Peyer's patch (tissue), 4 donors: ENCODE data around the gene MARS2. TPM values are rescaled to one million over a fixed set of nuclear protein-coding genes. Genes with fewer than 3 reads are reported as not detected.
A peak's percentile ranks its signal among the peaks of the same experiment; 100 is the strongest.
"Not testable (repeated sequence)": the region's sequence is repeated elsewhere in the genome, so short reads cannot be mapped to it uniquely, and the experiment has no call there.

Experiments used
- DNase-seq, 3 donors: peaks; one replicate each; pipeline ENCODE4 v3.0.0-alpha.2; 2017 to 2019
- H3K27ac ChIP-seq, 4 donors: fragments of 200-600 bp; sonication (generic); one replicate each; pipeline ENCODE4 v1.5.1; 2016 to 2019
- H3K27me3 ChIP-seq, 2 donors: fragments of 200-600 bp; sonication (generic); one replicate each; pipeline ENCODE4 v1.5.1; 2019
- H3K36me3 ChIP-seq, 3 donors: fragments of 200-600 bp; sonication (generic); one replicate each; pipeline ENCODE4 v1.5.1; 2016 to 2019
- H3K4me1 ChIP-seq, 4 donors: fragments of 200-600 bp; sonication (generic); one replicate each; pipeline ENCODE4 v1.5.1; 2016 to 2019
- H3K4me3 ChIP-seq, 4 donors: fragments of 200-600 bp; sonication (generic); 1 replicate in 3 of 4; 2 replicates in 1 of 4; pipeline ENCODE4 v1.5.1; 2016 to 2019; ENCODE audit warnings: mild to moderate bottlenecking in 1 of 4
- H3K9me3 ChIP-seq, 4 donors: fragments of 200-600 bp; sonication (generic); one replicate each; pipeline ENCODE4 v1.5.1; 2016 to 2019; ENCODE audit warnings: mild to moderate bottlenecking in 1 of 4
- POLR2A ChIP-seq, 2 donors: fragments of 450-650 bp; IDR thresholded peaks; one replicate each; pipeline ENCODE4 v1.5.1; 2017; ENCODE audit warnings: antibody characterized with exemption in 2 of 2, mild to moderate bottlenecking in 2 of 2, moderate library complexity in 2 of 2
- total RNA-seq, 4 donors: library from RNA; depleted of rRNA; stranded (reverse); fragments of >200 nt; gene quantifications; one replicate each; pipeline ENCODE4 v1.1.0, GENCODE V29; 2016
- TF ChIP-seq, protein P1 (sequence below), 6 experiments: fragments of 450-650 bp in 4 of 6; fragments of 200-600 bp in 2 of 6; sonication (generic) in 1 of 6; IDR thresholded peaks; one replicate each; pipeline ENCODE4 v1.5.1; 2017 to 2019; ENCODE audit warnings: antibody characterized with exemption in 6 of 6, mild to moderate bottlenecking in 3 of 6, moderate library complexity in 1 of 6

MARS2 gene
- total RNA-seq, 4 donors from 2014 or later = 5.8 to 13.4 (median 8.1) TPM

DNA sequence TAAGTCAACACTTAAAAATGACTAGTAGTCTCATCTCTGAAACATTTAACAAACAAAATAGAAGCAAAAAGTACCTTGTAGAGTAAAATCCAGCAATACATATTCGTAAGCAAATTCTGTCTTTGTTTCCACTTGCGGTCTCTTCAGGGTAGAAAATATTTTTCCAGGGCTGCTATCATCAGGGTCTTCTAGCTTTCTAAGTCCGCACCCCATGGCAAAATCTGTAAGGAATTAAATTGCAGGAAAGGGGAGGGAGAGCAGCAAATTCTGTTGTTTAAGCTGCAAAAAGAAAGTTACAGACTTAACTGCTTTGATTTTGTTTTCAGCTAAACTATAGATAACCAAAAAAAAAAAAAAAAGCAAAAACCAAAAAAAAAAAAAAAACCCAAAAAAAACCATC, 29.9 kb upstream of the MARS2 start, which contains the start of gene RFTN2:
TSS of gene RFTN2 (minus strand) at position 342 of the 400 bp plus-strand sequence. CDS start at position 213, 129 bp downstream.
- Histone ChIP-seq H3K27me3 (no peaks in the 10 kb centered on the region), H3K36me3 (no peaks in the 10 kb centered on the region), H3K9me3 (no peaks in the 10 kb centered on the region), H3K27ac (peak within 1 kb of the TSS in 3 of 4 donors; percentile 26 to 74 (median 45)), H3K4me1 (no peaks in the 10 kb centered on the region), H3K4me3 (peak within 1 kb of the TSS in 3 of 4 donors; percentile 9 to 37 (median 22))
- no peak for TF ChIP-seq POLR2A (IDR thresholded peaks at IDR 0.05)
- TF ChIP-seq, protein P1, sequence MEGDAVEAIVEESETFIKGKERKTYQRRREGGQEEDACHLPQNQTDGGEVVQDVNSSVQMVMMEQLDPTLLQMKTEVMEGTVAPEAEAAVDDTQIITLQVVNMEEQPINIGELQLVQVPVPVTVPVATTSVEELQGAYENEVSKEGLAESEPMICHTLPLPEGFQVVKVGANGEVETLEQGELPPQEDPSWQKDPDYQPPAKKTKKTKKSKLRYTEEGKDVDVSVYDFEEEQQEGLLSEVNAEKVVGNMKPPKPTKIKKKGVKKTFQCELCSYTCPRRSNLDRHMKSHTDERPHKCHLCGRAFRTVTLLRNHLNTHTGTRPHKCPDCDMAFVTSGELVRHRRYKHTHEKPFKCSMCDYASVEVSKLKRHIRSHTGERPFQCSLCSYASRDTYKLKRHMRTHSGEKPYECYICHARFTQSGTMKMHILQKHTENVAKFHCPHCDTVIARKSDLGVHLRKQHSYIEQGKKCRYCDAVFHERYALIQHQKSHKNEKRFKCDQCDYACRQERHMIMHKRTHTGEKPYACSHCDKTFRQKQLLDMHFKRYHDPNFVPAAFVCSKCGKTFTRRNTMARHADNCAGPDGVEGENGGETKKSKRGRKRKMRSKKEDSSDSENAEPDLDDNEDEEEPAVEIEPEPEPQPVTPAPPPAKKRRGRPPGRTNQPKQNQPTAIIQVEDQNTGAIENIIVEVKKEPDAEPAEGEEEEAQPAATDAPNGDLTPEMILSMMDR (IDR thresholded peaks at IDR 0.05) = no peak
- no peak for DNase-seq

DNA sequence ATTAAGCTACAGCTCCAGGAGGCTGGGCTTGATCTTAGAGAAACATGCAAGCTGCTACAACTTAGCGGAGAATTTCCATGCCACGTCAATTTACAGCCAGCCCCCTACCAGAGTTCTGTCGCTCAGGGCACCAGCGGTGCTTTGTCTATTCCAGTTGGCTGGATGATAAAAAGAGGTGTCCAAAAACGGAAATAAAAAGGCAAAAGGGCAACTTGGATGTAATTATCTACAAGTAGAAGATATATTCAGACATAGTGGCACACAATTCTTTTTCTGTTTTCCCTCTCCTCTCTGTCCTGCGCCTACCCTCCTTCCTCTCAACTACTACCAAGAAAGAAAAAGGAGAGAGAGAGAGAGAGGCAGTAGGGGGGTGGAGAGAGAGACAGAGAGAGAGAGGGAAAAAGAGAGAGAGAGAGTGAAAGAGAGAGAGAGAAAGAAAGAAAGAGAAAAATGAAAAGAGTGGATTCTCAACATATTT, 29.4 kb upstream of the MARS2 start:
- no peaks in the 10 kb centered on the region for H3K9me3 ChIP-seq
- H3K27me3 ChIP-seq = no peaks in the 10 kb centered on the region
- no peak for DNase-seq
- no peak for TF ChIP-seq POLR2A (IDR thresholded peaks at IDR 0.05)
- TF ChIP-seq, protein P1 (IDR thresholded peaks at IDR 0.05) = no peak
- H3K27ac ChIP-seq = peak overlapping the region in 3 of 4 donors; percentile 26 to 74 (median 45)
- no peaks in the 10 kb centered on the region for H3K36me3 ChIP-seq
- H3K4me3 ChIP-seq = peak overlapping the region in 2 of 4 donors; percentile 9 to 37
- no peaks in the 10 kb centered on the region for H3K4me1 ChIP-seq

DNA sequence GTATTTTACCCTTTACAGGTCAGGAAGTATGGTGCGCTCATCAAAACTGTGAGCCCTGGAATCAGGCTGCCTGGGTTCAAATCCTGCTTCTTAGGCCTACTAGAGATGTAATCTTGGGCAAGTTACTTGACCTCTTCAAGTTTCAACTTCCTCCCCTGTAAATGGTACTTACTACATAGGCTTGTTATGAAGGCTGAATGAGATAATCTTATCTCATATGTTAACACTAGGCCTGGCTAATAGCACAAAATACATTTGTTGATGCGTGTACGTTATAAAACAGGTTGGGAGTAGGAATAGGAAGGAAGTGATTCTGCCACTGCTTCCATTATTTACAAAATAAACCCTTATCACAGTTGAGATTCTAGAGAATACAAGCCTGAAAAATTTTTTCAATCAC, 28.1 kb upstream of the MARS2 start:
- Histone ChIP-seq H3K9me3 (no peaks in the 10 kb centered on the region), H3K4me1 (no peaks in the 10 kb centered on the region), H3K27ac (no peak overlapping the region), H3K4me3 (no peak overlapping the region), H3K36me3 (no peaks in the 10 kb centered on the region), H3K27me3 (no peaks in the 10 kb centered on the region)
- no peak for TF ChIP-seq POLR2A (IDR thresholded peaks at IDR 0.05)
- no peak for DNase-seq

DNA sequence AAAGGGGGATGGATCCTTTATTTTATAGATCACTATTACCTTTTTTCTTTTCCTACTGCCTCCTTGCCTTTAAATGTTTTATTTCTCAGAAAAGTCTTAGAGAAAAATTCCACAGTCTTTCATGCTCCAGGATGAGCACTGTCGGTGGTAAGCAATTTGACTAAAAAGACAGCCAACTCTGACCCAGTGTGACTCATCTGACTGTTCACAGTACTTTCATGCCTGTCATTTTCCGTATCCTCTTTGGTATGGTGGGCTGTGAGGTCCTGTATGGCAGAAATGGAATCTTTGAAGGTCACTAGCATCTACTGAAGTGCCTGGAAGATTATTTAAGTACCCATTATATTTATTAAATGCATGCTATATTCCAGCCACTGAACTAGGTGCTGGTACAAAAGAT, 27.7 kb upstream of the MARS2 start:
- no peak overlapping the region for H3K4me3 ChIP-seq

DNA sequence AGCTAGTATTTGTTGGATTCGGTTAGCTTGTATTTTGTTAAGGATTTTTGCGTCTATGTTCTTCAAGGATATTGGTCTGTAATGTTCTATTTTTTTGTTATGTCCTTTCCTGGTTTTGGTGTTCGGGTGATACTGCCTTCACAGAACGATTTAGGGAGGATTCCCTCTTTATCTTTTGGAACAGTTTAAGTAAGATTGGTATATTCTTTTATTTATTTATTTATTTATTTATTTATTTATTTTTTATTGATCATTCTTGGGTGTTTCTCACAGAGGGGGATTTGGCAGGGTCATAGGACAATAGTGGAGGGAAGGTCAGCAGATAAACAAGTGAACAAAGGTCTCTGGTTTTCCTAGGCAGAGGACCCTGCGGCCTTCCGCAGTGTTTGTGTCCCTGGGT, 10.0 kb upstream of the MARS2 start:
- H3K36me3 ChIP-seq, H3K27me3 ChIP-seq, H3K4me1 ChIP-seq, H3K4me3 ChIP-seq, DNase-seq, H3K27ac ChIP-seq, H3K9me3 ChIP-seq: not testable (repeated sequence)

More for the DNA sequence above, 27.7 kb upstream of the MARS2 start:
- TF ChIP-seq, protein P1 (IDR thresholded peaks at IDR 0.05) = no peak
- TF ChIP-seq POLR2A (IDR thresholded peaks at IDR 0.05) = no peak
- no peak for DNase-seq
- Histone ChIP-seq H3K27me3 (no peaks in the 10 kb centered on the region), H3K36me3 (no peaks in the 10 kb centered on the region), H3K27ac (no peak overlapping the region), H3K9me3 (no peaks in the 10 kb centered on the region), H3K4me1 (no peaks in the 10 kb centered on the region)

DNA sequence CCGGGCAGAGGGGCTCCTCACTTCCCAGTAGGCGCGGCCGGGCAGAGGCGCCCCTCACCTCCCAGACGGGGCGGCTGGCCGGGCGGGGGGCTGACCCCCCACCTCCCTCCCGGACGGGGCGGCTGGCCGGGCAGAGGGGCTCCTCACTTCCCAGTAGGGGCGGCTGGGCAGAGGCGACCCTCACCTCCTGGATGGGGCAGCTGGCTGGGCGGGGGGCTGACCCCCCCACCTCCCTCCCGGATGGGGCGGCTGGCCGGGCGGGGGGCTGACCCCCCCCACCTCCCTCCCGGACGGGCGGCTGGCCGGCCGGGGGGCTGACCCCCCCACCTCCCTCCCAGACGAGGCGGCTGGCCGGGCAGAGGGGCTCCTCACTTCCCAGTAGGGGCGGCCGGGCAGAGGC, 9.2 kb upstream of the MARS2 start:
- not testable (repeated sequence) for DNase-seq, H3K27me3 ChIP-seq, H3K4me3 ChIP-seq, H3K9me3 ChIP-seq, H3K36me3 ChIP-seq, H3K4me1 ChIP-seq, H3K27ac ChIP-seq

DNA sequence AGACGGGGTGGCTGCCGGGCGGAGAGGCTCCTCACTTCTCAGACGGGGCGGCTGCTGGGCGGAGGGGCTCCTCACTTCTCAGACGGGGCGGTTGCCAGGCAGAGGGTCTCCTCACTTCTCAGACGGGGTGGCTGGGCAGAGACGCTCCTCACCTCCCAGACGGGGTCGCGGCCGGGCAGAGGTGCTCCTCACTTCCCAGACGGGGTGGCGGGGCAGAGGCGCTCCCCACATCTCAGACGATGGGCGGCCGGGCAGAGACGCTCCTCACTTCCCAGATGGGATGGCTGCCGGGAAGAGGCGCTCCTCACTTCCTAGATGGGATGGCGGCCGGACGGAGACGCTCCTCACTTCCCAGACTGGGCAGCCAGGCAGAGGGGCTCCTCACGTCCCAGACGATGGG, 8.6 kb upstream of the MARS2 start:
- not testable (repeated sequence) for H3K4me3 ChIP-seq, H3K9me3 ChIP-seq, H3K27me3 ChIP-seq, H3K27ac ChIP-seq, H3K36me3 ChIP-seq, H3K4me1 ChIP-seq, DNase-seq

DNA sequence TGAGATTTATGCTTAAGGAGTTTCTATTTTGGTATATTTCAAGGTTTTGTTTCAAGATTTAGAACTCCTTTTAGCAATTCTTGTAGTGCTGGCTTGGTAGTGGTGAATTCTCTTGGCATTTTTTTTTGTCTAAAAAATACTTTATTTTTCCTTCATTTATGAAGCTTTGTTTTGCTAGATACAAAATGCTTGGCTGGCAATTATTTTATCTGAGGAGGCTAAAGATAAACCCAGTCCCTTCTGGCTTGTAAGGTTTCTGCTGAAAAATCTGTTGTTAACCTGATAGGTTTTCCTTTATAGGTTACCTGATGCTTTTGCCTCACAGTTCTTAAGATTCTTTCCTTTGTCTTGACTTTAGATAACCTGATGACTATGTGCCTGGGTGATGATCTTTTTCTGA, 5.4 kb upstream of the MARS2 start:
- DNase-seq, H3K36me3 ChIP-seq, H3K27me3 ChIP-seq, H3K4me1 ChIP-seq, H3K4me3 ChIP-seq, H3K27ac ChIP-seq, H3K9me3 ChIP-seq: not testable (repeated sequence)
